KOPT-K1 (cell line): ENCODE measurements around the gene NBAS.

Experiments used
- H3K27ac ChIP-seq: fragments of 200-600 bp; sonication (generic); 2 replicates; pipeline ENCODE4 v1.5.1; 2016; ENCODE audit warnings: antibody characterized with exemption, mild to moderate bottlenecking, low read depth, low read length; ENCODE audit not compliant: poor library complexity, severe bottlenecking
- H3K36me3 ChIP-seq: fragments of 200-600 bp; sonication (generic); 2 replicates; pipeline ENCODE4 v1.5.1; 2017; ENCODE audit warnings: antibody characterized with exemption, mild to moderate bottlenecking, low read length, moderate library complexity; ENCODE audit not compliant: insufficient read depth
- H3K9me3 ChIP-seq: fragments of 200-600 bp; sonication (generic); 2 replicates; pipeline ENCODE4 v1.5.1; 2017; ENCODE audit warnings: antibody characterized with exemption, low read length, mild to moderate bottlenecking; ENCODE audit not compliant: insufficient read depth, poor library complexity, severe bottlenecking

The NBAS gene

DNA sequence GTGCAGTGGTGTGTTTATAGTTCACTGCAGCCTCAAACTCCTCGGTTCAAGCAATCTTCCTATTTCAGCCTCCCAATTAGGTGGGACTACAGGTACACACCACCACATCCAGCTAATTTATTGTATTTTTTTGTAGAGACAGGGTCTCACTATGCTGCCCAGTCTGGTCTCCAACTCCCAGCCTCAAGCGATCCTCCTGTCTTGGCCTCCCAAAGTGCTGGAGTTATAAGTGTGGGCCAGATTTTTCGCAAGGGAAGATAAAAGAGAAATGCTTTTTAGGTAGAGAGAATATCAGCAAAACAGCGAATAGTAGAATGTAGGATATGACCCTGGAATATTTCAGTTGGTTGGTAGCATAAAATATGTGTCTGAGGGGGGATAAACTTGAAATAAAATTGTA is 34.8 kb upstream of the NBAS start:
- Histone ChIP-seq H3K27ac (no peak overlapping the region), H3K36me3 (peaks cover 66% of the 10 kb centered on the region), H3K9me3 (no peaks in the 10 kb centered on the region)

DNA sequence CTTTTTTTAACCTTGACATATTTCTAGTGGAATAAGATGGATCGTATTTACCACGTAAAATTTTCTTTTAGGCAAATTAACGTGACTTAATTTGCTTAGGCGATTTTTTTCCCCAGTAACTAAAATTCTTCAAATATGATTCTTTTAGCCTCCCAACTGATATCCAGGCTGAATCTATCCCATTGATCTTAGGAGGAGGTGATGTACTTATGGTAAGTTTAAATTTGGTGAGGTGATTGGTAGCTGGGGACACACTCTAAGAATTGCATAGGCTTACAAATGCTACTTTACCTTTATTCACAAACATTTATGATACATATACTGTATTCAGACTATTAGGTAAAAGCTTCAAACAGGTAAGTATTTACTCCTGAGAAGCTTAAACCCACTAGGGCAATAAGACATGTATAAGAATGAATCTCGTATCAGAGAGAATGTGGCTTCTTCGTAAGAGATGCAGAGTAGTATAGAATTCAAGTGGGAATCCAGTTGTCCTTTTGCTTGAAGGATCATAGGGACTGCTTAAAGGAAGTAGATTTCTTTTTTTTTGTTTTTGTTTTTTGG is 34.3 kb upstream of the NBAS start:
- Histone ChIP-seq H3K36me3 (peaks cover 61% of the 10 kb centered on the region), H3K9me3 (no peaks in the 10 kb centered on the region), H3K27ac (no peak overlapping the region)

DNA sequence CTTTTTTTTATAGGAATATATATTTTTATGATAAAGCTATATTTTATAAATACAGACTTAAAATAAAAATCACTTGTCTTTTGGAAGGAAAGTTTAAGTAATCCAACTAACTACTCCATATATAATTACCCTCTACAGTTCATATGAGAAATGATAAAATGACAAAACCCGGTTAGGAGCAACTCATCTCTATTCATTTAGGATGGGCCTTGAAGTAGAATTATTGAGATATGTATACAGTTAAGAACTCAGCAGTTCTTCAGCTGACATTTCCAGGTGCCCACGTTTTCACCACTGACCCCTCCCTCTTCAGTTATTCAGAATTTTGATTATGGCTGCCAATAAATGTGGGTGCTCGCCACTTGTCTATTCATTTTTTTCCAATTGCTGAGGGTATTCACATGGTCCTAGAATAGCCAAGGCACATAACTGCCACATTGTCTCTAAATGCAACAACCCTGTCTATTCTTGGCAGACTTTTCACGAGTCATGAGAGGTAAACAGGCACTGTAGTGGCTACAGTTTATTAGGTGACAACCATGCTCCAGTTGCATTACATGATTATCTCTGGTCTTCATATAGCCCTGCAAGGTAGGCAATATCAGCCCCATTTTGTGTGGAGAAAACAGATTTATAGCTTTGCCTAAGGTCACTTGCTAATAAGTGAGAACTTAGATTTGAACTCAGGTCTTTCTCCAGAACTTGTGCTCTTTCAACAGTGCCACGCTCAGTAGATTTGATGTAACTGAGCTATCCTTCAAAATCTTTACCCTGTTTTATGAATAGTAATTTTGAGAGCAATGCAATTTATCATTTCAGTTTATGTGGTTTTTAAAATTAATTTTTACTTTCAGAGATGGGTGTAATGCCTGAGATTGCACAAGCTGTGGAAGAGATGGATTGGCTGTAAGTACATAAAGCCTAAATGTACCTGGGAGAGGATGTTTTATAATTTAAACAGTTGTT is 33.4 kb upstream of the NBAS start:
- H3K36me3 ChIP-seq, result peaks cover 52% of the 10 kb centered on the region
- H3K27ac ChIP-seq, result no peak overlapping the region
- H3K9me3 ChIP-seq, result no peaks in the 10 kb centered on the region

DNA sequence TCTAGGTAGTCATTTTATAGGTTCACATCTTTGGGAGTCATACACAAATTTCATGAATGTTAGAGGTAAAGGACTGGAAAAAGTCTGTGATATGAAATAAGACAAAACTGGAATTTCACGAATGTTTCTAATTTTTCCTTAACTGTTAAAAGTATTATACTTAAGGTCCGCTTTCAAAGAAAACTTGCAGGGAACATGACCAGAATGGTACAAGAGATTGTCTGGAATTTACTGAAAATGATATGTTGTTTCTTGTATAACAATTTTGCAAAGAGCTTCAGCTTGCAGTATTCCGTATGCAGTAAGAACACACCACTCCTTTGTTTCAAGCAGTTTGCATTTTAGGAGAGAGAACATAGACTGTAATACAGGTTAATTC is 32.2 kb upstream of the NBAS start:
- Histone ChIP-seq H3K9me3 (no peaks in the 10 kb centered on the region), H3K36me3 (peaks cover 41% of the 10 kb centered on the region), H3K27ac (no peak overlapping the region)

DNA sequence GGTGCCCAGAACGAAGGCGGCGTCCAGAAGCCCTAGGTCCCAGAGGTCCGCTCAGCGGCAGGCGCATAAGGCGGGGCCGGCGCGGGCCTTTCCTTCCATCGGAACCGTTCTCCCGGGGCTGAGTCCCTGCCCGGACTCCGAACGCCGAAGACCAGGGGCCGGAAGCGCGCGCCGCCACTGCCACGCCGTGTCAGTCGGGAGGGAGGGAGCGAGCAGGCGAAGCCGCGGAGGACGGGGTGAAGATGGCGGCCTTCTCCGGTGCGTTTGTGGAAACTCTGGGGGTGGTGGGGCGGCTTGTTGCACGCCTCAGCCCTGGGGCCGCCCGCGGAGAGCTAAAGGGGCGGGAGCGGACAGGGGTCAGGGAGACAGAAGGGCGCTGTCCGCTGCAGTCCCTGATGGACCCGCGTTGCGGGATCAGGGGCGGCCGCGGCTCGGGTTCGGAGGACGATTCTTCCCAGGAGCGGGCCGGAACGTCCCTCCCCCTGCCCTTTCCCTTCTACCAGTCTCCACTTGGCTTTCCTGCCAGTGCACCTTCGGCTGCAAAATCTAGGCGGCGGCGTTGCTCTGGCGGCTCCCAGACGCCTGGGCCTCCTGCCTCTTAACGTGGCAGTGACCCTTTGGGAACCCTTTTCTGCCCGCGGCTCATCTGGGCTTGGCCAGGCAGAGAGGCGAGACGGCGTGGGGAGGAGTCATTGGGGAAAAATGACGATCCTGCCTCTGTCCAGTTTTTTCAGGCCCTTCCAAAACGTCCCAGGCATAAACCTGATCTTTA is 30.7 kb upstream of the NBAS start, which contains the start of gene DDX1:
TSS of gene DDX1 (plus strand) at position 177 of the 772 bp plus-strand sequence. CDS start at position 243, 66 bp downstream.
- Histone ChIP-seq H3K9me3 (no peaks in the 10 kb centered on the region), H3K36me3 (peaks cover 26% of the 10 kb centered on the region), H3K27ac (peak within 1 kb of the TSS; percentile 81)

DNA sequence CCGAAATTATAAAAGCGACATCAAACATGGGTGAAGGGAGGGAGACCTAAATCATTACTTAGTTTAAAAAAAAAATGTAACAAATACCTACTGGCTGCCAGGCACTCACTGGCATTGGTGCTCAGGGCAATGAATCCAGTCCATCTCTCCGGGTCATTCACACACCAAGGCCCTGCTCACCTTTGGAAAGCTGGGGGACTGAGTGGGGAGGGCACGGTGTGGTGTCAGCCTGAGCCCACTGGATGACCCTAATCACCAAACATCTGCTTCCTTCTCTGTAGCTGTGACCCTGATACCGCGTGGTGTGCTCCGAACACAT is 30.2 kb upstream of the NBAS start:
- Histone ChIP-seq H3K36me3 (peaks cover 21% of the 10 kb centered on the region), H3K9me3 (no peaks in the 10 kb centered on the region), H3K27ac (peak overlapping the region; percentile 81)

DNA sequence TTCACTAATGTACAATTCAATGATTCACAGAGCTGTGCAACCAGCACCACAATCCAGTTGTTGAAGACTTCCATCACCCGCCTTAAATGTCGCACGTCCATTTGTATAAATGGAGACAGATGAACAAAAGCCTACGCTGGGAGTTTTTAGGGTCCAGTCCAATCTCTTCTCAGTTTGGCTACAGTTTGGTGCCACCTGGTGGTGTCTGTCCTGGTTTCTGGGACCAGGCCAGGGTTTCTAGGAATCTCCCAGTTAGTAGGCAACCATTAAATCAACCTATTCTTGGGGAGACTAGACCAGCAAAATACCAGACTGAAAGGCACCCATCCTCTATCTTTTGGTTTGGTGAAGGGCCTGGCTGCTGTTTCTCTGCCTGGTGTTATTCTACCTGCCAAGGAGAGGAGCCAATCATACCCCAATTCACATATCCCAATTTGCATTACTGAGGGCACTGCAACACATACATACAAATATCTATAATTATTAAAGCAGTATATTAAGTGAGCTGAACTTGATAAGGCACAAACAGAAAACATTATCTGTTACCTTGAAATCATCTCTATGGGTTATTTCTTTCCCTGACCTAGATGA is 27.3 kb upstream of the NBAS start:
- Histone ChIP-seq H3K36me3 (no peaks in the 10 kb centered on the region), H3K27ac (no peak overlapping the region), H3K9me3 (no peaks in the 10 kb centered on the region)

DNA sequence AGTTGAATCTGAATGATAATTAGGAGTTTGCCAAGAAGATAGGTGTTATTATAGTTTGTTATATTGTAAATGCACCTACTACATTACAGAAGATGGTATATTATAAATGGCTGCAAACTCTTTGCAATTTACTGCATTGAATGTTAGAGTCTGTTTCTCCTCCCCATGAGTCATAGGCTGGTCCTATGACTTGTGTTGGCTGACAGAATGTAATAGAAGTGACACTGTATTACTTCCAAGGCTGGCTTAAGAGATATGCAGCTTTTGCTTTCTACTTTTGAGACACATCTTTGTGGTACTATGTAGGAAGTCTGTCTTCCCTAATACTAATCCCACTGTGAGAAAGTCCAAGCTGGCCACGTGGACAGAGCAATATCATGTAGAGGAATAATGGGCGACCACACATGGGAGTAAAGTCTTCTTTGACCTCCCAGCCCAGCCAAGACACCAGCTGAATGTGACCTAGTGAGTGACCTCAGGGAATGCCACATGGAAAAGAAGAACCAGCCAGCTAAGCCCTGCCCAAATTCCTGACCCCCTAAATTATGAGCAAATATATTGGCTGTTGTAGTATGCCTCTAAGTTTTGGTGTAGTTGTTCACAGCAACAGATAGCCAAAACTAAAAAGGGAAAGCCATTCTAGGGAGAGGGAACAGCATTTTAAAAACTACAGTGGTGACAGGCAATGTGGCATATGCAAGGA is 23.8 kb upstream of the NBAS start:
- Histone ChIP-seq H3K9me3 (no peaks in the 10 kb centered on the region), H3K36me3 (no peaks in the 10 kb centered on the region), H3K27ac (no peak overlapping the region)

DNA sequence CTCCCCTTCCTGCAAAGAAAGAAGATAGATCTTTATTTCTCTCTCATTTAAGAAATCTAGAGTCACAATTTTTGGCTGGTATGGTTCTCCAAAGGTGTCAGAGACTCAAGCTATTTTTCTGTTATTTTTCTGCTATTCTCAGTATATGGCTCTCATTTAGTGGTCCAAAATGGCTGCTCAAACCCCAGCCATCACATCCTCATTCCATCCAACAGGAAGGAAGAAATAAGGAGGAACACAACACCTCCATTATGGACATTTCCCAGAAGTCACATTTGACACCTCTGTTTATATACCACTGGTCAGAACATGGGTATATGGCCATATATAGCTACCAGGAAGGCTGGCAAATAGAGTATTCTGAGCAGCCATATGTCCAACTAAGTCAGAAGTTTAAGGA is 23.2 kb upstream of the NBAS start:
- H3K9me3 ChIP-seq, result no peaks in the 10 kb centered on the region

DNA sequence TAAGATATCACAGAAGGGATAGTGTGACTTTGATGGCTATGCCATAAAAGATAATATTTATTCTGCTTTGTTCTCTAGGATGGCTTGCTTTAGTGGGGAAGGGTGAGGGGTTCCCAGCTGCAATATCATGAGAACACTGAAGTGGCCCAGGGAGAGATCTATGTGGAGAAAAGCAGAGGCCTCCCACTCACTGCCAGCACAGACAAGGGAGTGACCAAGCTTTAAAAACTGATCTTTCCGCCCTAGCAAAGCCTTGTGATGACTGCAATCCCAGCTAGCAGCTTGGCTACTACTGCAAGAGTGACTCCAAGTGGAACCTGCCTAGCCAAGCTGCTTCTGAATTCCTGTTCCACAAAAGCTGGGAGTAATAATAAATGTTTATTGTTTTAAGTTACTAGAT is 22.7 kb upstream of the NBAS start:
- Histone ChIP-seq H3K9me3 (no peaks in the 10 kb centered on the region), H3K36me3 (no peaks in the 10 kb centered on the region), H3K27ac (no peak overlapping the region)

More for the DNA sequence above, 23.2 kb upstream of the NBAS start:
- H3K36me3 ChIP-seq, result no peaks in the 10 kb centered on the region
- no peak overlapping the region for H3K27ac ChIP-seq

DNA sequence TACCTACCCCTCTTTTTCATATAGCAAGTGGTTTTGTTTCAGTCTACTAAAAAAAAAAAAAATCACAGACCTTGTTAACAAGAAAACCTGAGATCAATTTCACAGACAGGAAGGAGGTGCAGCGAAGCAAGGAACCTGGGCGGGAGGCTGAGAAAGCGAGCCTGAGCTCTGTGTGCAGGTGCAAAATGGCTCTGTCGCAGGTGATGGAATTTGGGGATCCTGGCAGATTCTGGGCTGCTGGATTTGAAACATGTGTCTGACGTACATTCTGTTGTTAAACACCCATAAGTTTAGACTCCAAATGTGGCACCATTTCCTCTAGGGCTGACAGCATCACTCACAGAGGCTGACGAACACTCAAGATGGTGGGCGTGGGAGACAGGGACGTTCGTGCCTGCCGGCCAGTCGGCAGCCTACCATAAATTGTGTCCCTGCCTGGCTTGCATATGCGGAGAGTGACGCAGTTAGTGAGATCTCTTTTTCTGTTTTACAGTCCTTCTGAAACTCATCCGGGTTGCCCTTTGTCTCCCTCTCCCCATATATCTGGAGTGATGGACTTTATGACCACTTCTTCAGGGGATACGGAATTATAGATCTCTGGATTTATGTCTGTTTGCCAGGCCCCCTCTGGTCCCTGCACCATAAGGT is 21.7 kb upstream of the NBAS start:
- Histone ChIP-seq H3K27ac (no peak overlapping the region), H3K36me3 (no peaks in the 10 kb centered on the region), H3K9me3 (no peaks in the 10 kb centered on the region)

DNA sequence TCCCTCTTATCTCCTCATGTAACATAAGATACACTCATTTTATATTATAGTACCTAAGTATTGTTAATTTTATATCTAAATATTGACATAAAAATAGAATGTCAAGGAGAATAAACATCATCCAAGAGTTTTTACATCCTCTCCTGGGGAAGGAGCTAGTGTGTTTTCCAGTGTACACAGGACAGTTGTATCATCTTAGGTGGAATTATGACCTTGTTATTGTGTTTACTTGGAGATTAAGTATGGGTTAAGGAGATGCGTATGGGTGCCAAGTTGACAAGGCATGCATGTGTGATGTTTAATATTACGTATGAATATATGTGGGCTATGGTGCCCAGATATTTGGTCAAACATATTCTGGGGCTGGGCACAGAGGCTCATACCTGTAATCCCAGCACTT is 19.3 kb upstream of the NBAS start:
- no peaks in the 10 kb centered on the region for H3K36me3 ChIP-seq
- no peaks in the 10 kb centered on the region for H3K9me3 ChIP-seq
- H3K27ac ChIP-seq, result no peak overlapping the region

DNA sequence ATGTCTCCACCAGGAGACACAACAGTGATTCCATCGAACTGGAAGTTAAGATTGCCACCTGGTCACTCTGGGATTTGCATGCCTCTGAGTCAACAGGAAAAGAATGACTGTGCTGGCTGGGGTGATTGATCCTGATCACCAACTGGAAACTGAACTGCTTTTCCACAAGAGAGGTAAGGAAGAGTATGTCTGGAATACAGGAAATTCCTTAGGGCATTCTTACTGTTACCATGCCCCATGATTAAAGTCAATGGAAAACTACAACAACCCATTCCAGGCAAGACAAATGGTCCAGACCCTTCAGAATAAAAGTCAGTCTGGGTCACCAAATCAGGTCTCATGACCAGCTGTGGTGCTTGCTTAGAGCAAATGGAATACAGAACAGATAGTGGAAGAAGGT is 18.5 kb upstream of the NBAS start:
- H3K36me3 ChIP-seq, result no peaks in the 10 kb centered on the region
- H3K9me3 ChIP-seq, result no peaks in the 10 kb centered on the region
- H3K27ac ChIP-seq, result no peak overlapping the region

DNA sequence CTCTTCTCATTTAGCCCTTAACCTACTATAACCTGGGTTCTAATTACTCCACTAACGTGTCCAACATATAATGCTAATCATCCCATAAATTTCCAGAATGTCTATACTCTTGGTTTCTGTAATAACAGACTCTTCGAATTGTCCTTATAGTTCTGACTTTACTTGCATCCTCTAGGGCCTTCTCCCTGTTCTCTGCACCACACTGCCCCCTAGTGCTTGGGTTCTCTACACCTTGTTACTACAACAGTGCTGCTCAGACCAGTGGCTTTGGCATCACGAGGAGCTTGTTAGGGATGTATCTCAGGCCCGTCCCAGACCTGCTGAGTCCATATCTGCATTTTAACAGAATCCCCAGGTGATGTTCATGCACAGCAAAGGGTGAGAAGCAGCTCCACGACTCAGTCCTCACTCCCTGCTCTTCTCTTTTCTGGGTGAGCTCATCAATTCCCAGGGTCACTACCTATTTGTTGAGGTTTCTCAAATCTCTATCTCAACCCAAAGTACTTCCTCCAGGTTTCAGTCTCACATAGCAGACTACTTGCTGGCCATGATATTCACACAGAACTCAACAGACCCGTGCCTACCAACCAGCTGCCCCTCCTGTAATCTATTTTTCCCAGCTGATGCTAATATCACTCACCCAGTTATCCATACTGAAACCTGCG is 16.1 kb upstream of the NBAS start:
- H3K27ac ChIP-seq, result no peak overlapping the region
- H3K9me3 ChIP-seq, result no peaks in the 10 kb centered on the region
- H3K36me3 ChIP-seq, result no peaks in the 10 kb centered on the region
